Endothelial cell (in vitro differentiated cells): ENCODE results near the gene CADPS. TPM values are rescaled to one million over a fixed set of nuclear protein-coding genes. Genes with fewer than 3 reads are reported as not detected.

Source experiments
- DNase-seq: peaks from one replicate; pipeline ENCODE4 v3.0.0; 2021; ENCODE audit warnings: low spot score
- H3K27ac Mint-ChIP-seq: one replicate; pipeline ENCODE4 v1.8.0; 2021; ENCODE audit warnings: mixed read lengths, inconsistent platforms; ENCODE audit not compliant: unreplicated experiment
- H3K27me3 Mint-ChIP-seq: one replicate; pipeline ENCODE4 v1.8.0; 2021; ENCODE audit warnings: mild to moderate bottlenecking, moderate library complexity, mixed read lengths, inconsistent platforms; ENCODE audit not compliant: unreplicated experiment
- H3K36me3 Mint-ChIP-seq: one replicate; pipeline ENCODE4 v1.8.0; 2021; ENCODE audit warnings: mild to moderate bottlenecking, low read depth, mixed read lengths, inconsistent platforms; ENCODE audit not compliant: unreplicated experiment
- H3K4me1 Mint-ChIP-seq: one replicate; pipeline ENCODE4 v1.8.0; 2021; ENCODE audit warnings: mild to moderate bottlenecking, mixed read lengths, inconsistent platforms; ENCODE audit not compliant: unreplicated experiment
- H3K4me3 Mint-ChIP-seq: one replicate; pipeline ENCODE4 v1.8.0; 2021; ENCODE audit warnings: mild to moderate bottlenecking, mixed read lengths, inconsistent platforms; ENCODE audit not compliant: unreplicated experiment
- H3K9me3 Mint-ChIP-seq: one replicate; pipeline ENCODE4 v1.8.0; 2021; ENCODE audit warnings: mixed read lengths, inconsistent platforms; ENCODE audit not compliant: unreplicated experiment
- total RNA-seq: library from RNA; stranded (reverse); fragmentation: NEBNext Ultra II Directional; extraction: Animal tissue kit (Norgen Biotek cat#: 25700); gene quantifications from one replicate; pipeline ENCODE4 v1.2.1, GENCODE V29; 2021; ENCODE audit not compliant: unreplicated experiment
- TF ChIP-seq, protein P1 (sequence below): fragments of 200-600 bp; sonication (generic); IDR thresholded peaks from one replicate; pipeline ENCODE4 v1.5.0; 2021; ENCODE audit warnings: antibody characterized with exemption; ENCODE audit not compliant: unreplicated experiment

The CADPS gene
- total RNA-seq, 1 donor from 2014 or later = 0.26 TPM

DNA sequence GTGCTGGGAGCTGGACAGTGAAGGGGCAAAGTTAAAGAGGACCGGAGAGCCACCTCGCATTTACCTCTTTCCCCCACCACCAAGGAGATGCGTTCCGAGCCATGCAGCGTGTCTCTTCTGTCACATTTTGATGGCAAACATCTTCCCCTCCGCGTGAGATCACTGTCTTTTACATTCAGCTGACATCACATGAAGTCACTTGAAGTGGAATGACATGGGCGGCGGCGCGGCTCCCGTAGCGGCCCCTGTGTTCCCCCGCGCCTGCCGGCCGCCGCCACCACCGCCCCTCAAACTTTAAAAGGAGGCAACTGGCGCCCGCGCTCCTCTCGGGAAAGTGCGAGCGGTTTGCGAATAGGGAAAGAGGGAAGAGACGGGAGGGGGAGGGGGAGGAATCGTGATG is 502.0 kb downstream of the CADPS start, which contains the start of gene FEZF2:
TSS of gene FEZF2 (minus strand) at position 336 of the 400 bp plus-strand sequence. CDS start 682 bp downstream, outside the sequence.
- no peaks in the 10 kb centered on the region for H3K36me3 Mint-ChIP-seq
- DNase-seq = peak; percentile 3
- no peaks in the 10 kb centered on the region for H3K9me3 Mint-ChIP-seq
- H3K4me3 Mint-ChIP-seq = no peak within 1 kb of the TSS
- H3K27ac Mint-ChIP-seq = no peak within 1 kb of the TSS
- peaks cover 41% of the 10 kb centered on the region for H3K27me3 Mint-ChIP-seq
- TF ChIP-seq, protein P1, sequence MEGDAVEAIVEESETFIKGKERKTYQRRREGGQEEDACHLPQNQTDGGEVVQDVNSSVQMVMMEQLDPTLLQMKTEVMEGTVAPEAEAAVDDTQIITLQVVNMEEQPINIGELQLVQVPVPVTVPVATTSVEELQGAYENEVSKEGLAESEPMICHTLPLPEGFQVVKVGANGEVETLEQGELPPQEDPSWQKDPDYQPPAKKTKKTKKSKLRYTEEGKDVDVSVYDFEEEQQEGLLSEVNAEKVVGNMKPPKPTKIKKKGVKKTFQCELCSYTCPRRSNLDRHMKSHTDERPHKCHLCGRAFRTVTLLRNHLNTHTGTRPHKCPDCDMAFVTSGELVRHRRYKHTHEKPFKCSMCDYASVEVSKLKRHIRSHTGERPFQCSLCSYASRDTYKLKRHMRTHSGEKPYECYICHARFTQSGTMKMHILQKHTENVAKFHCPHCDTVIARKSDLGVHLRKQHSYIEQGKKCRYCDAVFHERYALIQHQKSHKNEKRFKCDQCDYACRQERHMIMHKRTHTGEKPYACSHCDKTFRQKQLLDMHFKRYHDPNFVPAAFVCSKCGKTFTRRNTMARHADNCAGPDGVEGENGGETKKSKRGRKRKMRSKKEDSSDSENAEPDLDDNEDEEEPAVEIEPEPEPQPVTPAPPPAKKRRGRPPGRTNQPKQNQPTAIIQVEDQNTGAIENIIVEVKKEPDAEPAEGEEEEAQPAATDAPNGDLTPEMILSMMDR = no peak
- peaks cover 35% of the 10 kb centered on the region for H3K4me1 Mint-ChIP-seq

DNA sequence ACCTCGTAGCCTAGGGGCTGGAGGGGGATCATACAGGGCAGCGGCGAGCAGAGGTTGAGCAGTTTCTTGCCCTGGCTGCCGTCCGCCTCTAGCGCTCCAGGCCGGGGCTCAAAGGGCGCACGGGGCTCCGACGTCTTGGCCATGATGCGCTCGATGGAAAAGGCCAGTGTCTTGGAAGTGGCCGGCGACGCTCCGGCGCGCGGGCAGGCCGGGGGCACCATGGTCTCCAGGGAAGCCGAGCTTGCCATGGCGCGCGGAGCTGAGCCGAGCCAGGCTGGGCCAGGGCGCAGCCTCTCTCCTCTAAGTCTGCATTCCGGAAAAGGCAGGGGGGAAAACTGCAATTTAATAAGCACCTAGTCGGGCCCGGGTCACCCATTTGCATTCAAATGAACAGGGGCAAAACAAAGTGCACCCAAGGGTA is 502.6 kb downstream of the CADPS start:
- peak; percentile 20 for DNase-seq
- Mint-ChIP-seq H3K4me3 (no peak overlapping the region), H3K27me3 (peaks cover 41% of the 10 kb centered on the region), H3K27ac (no peak overlapping the region), H3K9me3 (no peaks in the 10 kb centered on the region), H3K36me3 (no peaks in the 10 kb centered on the region), H3K4me1 (peaks cover 39% of the 10 kb centered on the region)
- TF ChIP-seq, protein P1 = no peak

DNA sequence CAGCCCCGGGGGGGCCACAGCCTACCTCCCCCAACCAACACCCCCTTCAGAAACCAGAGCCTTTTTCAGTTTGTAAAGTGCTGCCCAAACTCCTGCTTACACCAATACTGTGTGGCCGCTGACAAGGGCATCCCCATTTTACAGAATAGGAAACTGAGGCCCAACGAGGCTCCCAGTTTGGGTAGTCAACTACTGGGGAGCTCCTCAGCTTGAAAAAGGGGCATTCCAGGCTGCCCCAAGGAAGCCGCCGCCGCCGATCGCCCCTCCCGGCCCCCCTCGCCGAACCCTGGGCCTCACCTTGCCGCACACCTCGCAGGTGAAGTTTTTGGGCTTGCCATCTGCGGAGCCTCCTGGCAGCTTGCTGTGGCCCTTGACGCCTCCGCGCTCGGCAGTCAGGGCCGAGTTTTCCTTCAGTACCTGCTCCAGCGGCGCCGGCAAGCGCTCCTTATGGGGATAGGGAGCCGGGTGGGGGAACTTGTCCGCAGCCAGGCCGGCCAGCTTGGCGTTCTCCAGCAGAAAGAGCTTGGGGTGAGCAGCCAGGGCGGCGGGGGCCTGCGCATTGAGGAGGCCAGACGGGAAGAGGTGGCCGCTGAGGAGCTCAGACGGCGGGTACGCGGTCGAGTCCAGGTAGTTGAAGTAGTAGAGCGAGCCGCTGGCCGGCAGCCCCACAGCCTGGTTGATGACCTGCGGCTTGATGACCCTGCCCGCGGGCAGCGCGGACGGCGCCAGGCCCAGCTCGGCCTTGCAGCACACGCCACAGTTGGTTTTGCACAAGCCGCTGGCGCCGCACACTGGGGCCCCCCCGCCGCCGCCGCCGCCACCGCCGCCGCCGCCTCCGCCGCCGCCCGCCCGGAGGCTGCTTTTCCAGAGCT is 503.3 kb downstream of the CADPS start:
- H3K36me3 Mint-ChIP-seq = no peaks in the 10 kb centered on the region
- no peak overlapping the region for H3K4me3 Mint-ChIP-seq
- H3K27me3 Mint-ChIP-seq = peaks cover 37% of the 10 kb centered on the region
- H3K4me1 Mint-ChIP-seq = peaks cover 43% of the 10 kb centered on the region
- TF ChIP-seq, protein P1 = no peak
- H3K9me3 Mint-ChIP-seq = no peaks in the 10 kb centered on the region
- DNase-seq = peak; percentile 37
- no peak overlapping the region for H3K27ac Mint-ChIP-seq

DNA sequence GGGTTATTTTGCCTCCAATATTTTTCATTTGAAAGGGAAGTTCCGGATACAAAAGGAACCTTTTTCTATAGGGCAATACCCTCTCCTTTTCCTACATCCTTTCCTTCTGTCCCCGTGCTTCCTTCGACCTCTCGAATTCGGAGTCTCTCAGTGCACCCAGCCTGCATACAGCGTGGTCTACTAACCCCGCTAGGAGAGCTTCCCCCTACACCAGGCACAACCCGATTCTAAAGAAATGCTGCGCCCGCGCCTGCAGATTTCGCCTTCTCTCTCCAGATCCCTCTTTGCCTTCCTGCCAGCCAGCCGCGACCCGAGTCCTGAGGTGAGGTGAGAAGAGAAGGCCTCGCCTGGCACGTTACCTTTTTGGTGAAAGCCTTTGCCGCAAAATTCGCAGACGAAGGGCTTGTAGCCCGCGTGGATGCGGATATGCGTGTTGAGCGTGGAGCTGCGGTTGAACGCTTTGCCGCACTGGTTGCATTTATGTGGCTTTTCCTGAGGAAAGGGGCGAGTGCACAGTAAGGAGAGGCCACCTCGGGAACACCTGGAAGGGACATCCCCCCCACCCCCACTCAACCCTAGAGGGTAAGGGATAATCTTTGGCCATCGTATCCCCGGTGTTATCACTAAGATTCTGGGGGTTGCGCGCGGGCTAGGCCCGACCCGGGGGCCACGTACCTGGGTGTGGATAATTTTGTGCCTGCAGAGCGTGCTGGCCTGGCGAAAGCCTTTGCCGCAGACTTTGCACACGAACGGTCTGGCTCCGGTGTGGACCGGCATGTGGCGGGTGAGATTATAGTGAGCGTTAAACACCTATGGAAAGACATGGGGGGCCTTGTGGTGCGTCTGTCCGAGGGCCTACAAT is 504.1 kb downstream of the CADPS start:
- H3K4me1 Mint-ChIP-seq = peaks cover 43% of the 10 kb centered on the region
- DNase-seq = peak; percentile 20
- TF ChIP-seq, protein P1 = no peak
- H3K9me3 Mint-ChIP-seq = no peaks in the 10 kb centered on the region
- H3K27ac Mint-ChIP-seq = no peak overlapping the region
- peak overlapping the region; percentile 7 for H3K4me3 Mint-ChIP-seq
- H3K27me3 Mint-ChIP-seq = peaks cover 35% of the 10 kb centered on the region
- H3K36me3 Mint-ChIP-seq = no peaks in the 10 kb centered on the region
